ENCODE data around the gene CLIP4.

Gene CLIP4

DNA sequence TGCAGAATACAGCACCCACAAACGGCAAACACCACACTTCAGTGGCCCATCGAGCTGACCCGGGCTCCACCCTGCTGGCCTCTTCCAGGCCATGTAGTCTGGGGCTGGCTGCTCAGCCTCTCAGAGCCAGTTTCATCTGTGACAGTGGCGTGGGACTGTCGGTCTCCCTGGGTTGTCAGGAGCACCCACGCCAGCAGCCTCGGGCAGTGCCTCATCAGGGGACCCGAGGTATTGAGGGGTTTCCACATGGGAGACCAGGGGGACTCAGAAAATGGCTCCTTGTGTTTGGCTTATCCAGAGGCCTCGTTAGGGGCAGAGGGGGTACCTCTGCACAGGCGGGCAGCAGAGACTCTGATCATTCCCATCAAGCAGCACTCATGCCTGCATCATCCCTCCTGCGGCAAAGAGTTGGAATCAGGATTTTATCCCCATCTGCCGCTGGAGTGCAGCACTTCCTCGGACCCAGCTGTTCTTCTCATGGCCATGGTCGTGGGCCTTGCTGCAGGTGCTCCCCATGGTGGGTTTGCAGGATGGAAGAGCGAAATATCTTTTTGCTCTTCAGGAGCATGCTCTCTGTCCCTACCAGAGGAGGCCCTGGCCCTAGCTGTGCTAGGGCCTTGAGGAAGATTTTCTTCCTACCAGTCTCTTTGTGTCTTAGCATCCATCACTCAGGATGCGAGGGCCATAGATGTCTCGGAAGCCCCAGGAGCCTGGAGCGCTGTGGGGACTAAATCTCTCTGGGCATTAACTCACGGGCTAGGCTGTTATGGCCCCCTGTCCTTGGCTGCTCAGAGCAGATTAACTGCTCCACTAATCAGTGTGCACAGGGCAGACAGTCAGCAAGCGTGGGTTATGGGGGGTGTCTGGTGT lies 100.8 kb downstream of the CLIP4 start:
- TF ChIP-seq, protein P1, sequence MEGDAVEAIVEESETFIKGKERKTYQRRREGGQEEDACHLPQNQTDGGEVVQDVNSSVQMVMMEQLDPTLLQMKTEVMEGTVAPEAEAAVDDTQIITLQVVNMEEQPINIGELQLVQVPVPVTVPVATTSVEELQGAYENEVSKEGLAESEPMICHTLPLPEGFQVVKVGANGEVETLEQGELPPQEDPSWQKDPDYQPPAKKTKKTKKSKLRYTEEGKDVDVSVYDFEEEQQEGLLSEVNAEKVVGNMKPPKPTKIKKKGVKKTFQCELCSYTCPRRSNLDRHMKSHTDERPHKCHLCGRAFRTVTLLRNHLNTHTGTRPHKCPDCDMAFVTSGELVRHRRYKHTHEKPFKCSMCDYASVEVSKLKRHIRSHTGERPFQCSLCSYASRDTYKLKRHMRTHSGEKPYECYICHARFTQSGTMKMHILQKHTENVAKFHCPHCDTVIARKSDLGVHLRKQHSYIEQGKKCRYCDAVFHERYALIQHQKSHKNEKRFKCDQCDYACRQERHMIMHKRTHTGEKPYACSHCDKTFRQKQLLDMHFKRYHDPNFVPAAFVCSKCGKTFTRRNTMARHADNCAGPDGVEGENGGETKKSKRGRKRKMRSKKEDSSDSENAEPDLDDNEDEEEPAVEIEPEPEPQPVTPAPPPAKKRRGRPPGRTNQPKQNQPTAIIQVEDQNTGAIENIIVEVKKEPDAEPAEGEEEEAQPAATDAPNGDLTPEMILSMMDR (IDR thresholded peaks at IDR 0.05; ENCODE audit: low read length, missing control alignments), result no peak
- H3K4me3 ChIP-seq (replicated peaks; ENCODE audit: low read depth, low read length), result no peak overlapping the region
- no peak for DNase-seq (ENCODE audit: low read depth)

DNA sequence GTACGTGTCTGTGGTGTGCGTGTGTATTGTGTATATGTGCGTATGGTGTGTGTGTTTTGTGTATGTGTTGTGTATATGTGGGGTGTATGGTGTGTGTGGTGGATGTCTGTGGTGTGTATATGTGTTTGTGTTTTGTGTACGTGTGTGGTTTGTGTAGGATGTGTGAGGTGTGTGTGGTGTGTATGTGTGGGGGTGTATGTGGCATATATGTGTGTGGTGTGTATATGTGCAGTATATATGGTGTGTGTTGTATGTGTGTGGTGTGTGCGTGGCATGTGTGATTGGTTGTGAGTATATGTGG lies 101.3 kb downstream of the CLIP4 start:
- DNase-seq (ENCODE audit: low read depth), result no peak
- H3K4me3 ChIP-seq (replicated peaks; ENCODE audit: low read depth, low read length), result no peak overlapping the region
- TF ChIP-seq, protein P1 (IDR thresholded peaks at IDR 0.05; ENCODE audit: low read length, missing control alignments), result no peak

DNA sequence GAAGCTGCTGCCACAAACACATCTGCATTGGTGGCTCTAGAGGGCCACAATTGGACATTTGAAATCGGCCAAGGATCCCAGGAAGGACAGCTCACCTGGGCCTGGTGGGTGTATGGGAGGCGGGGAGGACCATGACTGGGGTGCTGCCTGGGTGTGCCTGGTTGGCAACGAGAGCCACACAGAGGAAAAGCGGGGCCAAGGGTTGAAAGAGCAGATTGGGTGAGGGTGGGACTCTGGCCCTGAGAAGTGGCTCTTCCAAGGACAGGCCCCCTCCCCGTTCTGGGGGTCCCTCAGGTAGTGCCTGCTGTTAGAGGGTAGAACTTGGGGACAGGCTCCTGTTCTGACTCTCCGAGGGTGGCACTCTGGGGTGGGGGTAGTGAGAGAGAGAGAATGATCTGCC lies 102.9 kb downstream of the CLIP4 start:
- DNase-seq (ENCODE audit: low read depth), result no peak
- TF ChIP-seq, protein P1 (IDR thresholded peaks at IDR 0.05; ENCODE audit: low read length, missing control alignments), result no peak
- no peak overlapping the region for H3K4me3 ChIP-seq (replicated peaks; ENCODE audit: low read depth, low read length)

DNA sequence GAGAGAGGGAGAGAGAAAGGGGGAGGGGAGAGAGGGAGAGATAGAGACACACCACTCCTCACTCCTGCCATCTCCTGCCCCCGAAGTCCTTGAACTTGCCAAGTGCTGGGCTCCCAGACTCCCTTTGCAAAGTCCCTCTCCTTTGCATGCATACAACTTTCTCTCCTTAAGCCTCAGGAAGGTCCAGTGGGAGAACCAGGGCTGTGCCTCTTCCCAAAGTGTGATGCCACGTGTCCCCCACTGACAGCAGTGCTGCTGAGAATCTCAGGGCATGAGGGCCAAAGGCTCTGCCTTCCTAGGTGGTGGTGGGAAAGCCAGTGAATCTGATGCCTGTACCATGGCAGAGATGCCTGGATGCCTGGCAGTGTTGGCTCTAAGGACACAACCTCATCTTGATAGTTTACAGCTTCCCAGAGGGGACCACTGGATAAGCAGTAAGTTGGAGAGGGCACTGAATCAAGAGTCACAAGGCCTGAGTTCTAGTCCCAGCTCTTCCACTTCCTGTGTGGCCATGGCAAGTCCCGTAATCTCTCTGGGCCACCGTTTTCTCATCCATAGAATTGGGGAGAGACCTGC lies 103.4 kb downstream of the CLIP4 start:
- no peak overlapping the region for H3K4me3 ChIP-seq (replicated peaks; ENCODE audit: low read depth, low read length)
- no peak for DNase-seq (ENCODE audit: low read depth)
- TF ChIP-seq, protein P1 (IDR thresholded peaks at IDR 0.05; ENCODE audit: low read length, missing control alignments), result no peak

DNA sequence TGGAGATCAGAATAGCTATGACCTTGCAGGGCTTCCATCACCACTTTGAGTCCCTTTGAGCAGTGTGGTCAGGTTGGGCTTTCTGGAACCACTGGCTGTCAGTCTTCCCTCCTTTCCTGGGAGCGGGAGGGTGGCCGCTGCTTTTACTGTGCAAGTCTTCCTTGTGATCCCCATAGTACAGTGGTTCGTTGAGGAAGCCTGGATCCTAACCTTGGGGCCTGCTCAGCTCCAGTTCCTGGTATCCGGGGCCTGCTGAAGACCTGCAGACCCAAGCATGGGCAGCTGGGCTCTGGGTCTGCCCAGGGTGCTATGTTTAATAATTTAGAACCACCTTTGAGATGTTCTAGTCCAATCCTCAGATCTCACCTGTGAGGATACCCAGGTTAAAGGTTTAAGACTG lies 104.2 kb downstream of the CLIP4 start:
- DNase-seq (ENCODE audit: low read depth), result no peak
- TF ChIP-seq, protein P1 (IDR thresholded peaks at IDR 0.05; ENCODE audit: low read length, missing control alignments), result no peak
- no peak overlapping the region for H3K4me3 ChIP-seq (replicated peaks; ENCODE audit: low read depth, low read length)

DNA sequence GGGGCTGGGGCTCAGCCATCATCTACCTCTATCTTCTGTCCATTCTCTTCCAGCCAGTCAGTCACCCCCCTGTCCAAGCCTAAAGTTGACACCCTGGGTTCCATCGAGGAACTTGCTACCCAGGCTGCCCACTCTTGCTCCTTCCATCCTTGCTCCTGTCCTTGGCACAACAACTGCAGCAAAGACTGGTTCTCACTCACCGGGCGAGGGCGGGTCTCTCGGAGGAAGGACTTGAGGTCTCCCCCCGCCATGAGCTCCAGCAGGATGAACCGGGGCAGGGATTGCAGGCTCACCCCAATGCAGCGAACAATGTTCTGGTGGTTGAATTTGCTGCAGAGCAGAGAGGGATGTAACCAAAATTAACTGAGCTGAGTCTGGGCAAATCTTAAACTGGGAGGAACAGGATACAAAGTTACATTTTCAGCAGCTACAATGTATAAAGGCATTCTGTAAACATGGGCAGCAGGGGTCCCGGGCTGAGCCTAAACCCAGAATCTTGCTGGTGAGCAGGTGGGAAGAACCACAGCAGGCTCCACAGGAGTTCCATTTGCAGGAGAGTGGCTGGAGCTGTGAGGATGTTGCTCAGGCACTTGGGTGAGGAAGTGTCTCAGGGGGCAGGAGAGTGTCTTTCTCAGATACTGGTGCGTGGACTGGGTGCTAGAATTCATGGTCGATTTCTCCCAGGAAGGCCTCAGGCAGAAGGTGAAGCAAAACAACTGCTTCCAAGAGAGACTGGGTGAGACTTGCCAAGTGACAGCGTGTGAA lies 105.5 kb downstream of the CLIP4 start:
- DNase-seq (ENCODE audit: low read depth), result no peak
- TF ChIP-seq, protein P1 (IDR thresholded peaks at IDR 0.05; ENCODE audit: low read length, missing control alignments), result no peak
- H3K4me3 ChIP-seq (replicated peaks; ENCODE audit: low read depth, low read length), result no peak overlapping the region

Data from fibroblast of pulmonary artery (primary cell).